CD4-positive, alpha-beta memory T cell (primary cell): ENCODE data around the gene ZNF407. TPM values are rescaled to one million over a fixed set of nuclear protein-coding genes. Genes with fewer than 3 reads are reported as not detected.

Experiments
- CTCF ChIA-PET: fragments of 350-600 bp; sonication (Branson Sonifier 250); formaldehyde crosslinking; loops from one replicate; lab custom pipeline; 2021; ENCODE audit warnings: inconsistent platforms; ENCODE audit not compliant: partially characterized antibody; lab: Charles Lee
- POLR2A ChIA-PET: fragments of 350-600 bp; sonication (Branson Sonifier 250); formaldehyde crosslinking; loops from one replicate; lab custom pipeline; 2021; ENCODE audit not compliant: partially characterized antibody; lab: Charles Lee
- DNase-seq, 5 donors: peaks; one replicate each; pipeline versions ENCODE4 v3.0.0 to v3.0.0-alpha.2; 2020 to 2022; ENCODE audit warnings: mixed read lengths in 1 of 5
- H3K27ac ChIP-seq: one replicate; pipeline ENCODE4 v1.7.0; 2013; ENCODE audit warnings: low read depth, low read length
- H3K27me3 ChIP-seq: 2 replicates; pipeline ENCODE4 v1.7.0; 2013; ENCODE audit warnings: mild to moderate bottlenecking, low read length, moderate library complexity; ENCODE audit not compliant: insufficient read depth
- H3K36me3 ChIP-seq: 2 replicates; pipeline ENCODE4 v1.7.0; 2013; ENCODE audit warnings: mild to moderate bottlenecking, low read length, moderate library complexity; ENCODE audit not compliant: insufficient read depth
- H3K4me1 ChIP-seq: 2 replicates; pipeline ENCODE4 v1.7.0; 2013; ENCODE audit warnings: mild to moderate bottlenecking, low read length, moderate library complexity; ENCODE audit not compliant: insufficient read depth
- H3K4me3 ChIP-seq, 2 donors: one replicate each; pipeline ENCODE4 v1.7.0; 2013; ENCODE audit warnings: low read length in 2 of 2, mild to moderate bottlenecking in 1 of 2
- H3K9me3 ChIP-seq, 2 donors: one replicate each; pipeline ENCODE4 v1.7.0; 2013; ENCODE audit warnings: low read length in 2 of 2, control low read depth in 1 of 2; ENCODE audit not compliant: control insufficient read depth in 1 of 2
- H3K27ac Mint-ChIP-seq, 7 donors: one replicate each; pipeline ENCODE4 v1.8.0; 2020 to 2021; ENCODE audit warnings: mixed read lengths in 7 of 7, mild to moderate bottlenecking in 6 of 7, inconsistent platforms in 3 of 7, moderate library complexity in 3 of 7
- H3K27me3 Mint-ChIP-seq, 2 donors: one replicate each; pipeline ENCODE4 v1.8.0; 2020 to 2021; ENCODE audit warnings: mixed read lengths in 2 of 2
- H3K36me3 Mint-ChIP-seq, 2 donors: one replicate each; pipeline ENCODE4 v1.8.0; 2020 to 2021; ENCODE audit warnings: mixed read lengths in 2 of 2, inconsistent platforms in 1 of 2, mild to moderate bottlenecking in 1 of 2
- H3K4me1 Mint-ChIP-seq, 4 donors: one replicate each; pipeline ENCODE4 v1.8.0; 2020 to 2021; ENCODE audit warnings: mixed read lengths in 4 of 4, mild to moderate bottlenecking in 1 of 4
- H3K4me3 Mint-ChIP-seq, 8 donors: one replicate each; pipeline ENCODE4 v1.8.0; 2020 to 2021; ENCODE audit warnings: mixed read lengths in 8 of 8, mild to moderate bottlenecking in 7 of 8, moderate library complexity in 6 of 8, inconsistent platforms in 3 of 8
- H3K9me3 Mint-ChIP-seq, 8 donors: one replicate each; pipeline ENCODE4 v1.8.0; 2020 to 2021; ENCODE audit warnings: mixed read lengths in 8 of 8, mild to moderate bottlenecking in 5 of 8, inconsistent platforms in 3 of 8, moderate library complexity in 1 of 8
- intact Hi-C: fragments of 100-400 bp; cut with micrococcal nuclease; formaldehyde crosslinking; loops from one replicate; pipeline ENCODE4 v1.15.1; 2023
- polyA plus RNA-seq, 2 donors: library from polyadenylated mRNA; unstranded; fragments of 300-500 nt; fragmentation: Illumina TruSeq; gene quantifications; one replicate each; pipeline ENCODE4 v1.2.3, GENCODE V29; 2021
- total RNA-seq, 2 experiments: library from RNA; stranded (reverse); gene quantifications; one replicate each; pipeline ENCODE4 v1.2.3, GENCODE V29; 2021

Gene ZNF407
- total and polyA plus RNA-seq, 4 experiments from 2014 or later, result 1.8 to 26.9 (median 15.3) TPM

- Mint-ChIP-seq H3K36me3 (peaks cover 1 to 9% of the 10 kb centered on the region in 2 donors), H3K4me3 (peak overlapping the region; percentile 76 to 88 (median 82)), H3K27ac (peak overlapping the region; percentile 58 to 93 (median 85)), H3K9me3 (peaks cover 0 to 3% (median 0%) of the 10 kb centered on the region in 8 donors), H3K4me1 (peaks cover 34 to 59% (median 43%) of the 10 kb centered on the region in 4 donors), H3K27me3 (no peaks in the 10 kb centered on the region)
- Histone ChIP-seq H3K27ac (peak overlapping the region; percentile 45), H3K9me3 (no peaks in the 10 kb centered on the region), H3K27me3 (no peaks in the 10 kb centered on the region), H3K4me1 (peaks cover 41% of the 10 kb centered on the region), H3K4me3 (peak overlapping the region; percentile 2 to 42), H3K36me3 (no peaks in the 10 kb centered on the region)
- intact Hi-C loops, result loop anchor here (2.0 to 5.0 kb wide), 3 partner anchors 44 to 213 kb away; partner anchors contain the start of gene PTGR3
- peak; percentile 26 to 37 (median 36) for DNase-seq
- CTCF ChIA-PET, result interaction anchor here (1.1 to 1.9 kb wide), 3 partner anchors 22 to 98 kb away, joined by 3 to 5 read pairs (median 4); no protein-coding TSS in a partner anchor
- POLR2A ChIA-PET, result interaction anchor here (1.1 to 1.9 kb wide), 3 partner anchors 10 to 76 kb away, joined by 3 to 11 read pairs (median 7); no protein-coding TSS in a partner anchor
Measured at GRCh38 chr18:74994502-74995418, 397.1 kb downstream of the ZNF407 start.

GRCh38 chr18:74995419-74995736, 397.7 kb downstream of the ZNF407 start:
- no peak for DNase-seq
- H3K9me3 Mint-ChIP-seq, result peaks cover 0 to 3% (median 0%) of the 10 kb centered on the region in 8 donors
- Histone ChIP-seq H3K9me3 (no peaks in the 10 kb centered on the region), H3K27me3 (no peaks in the 10 kb centered on the region), H3K36me3 (no peaks in the 10 kb centered on the region), H3K27ac (peak overlapping the region; percentile 45), H3K4me3 (peak overlapping the region in 1 of 2 donors; percentile 42), H3K4me1 (peaks cover 35% of the 10 kb centered on the region)
- H3K27me3 Mint-ChIP-seq, result no peaks in the 10 kb centered on the region
- H3K4me1 Mint-ChIP-seq, result peaks cover 30 to 55% (median 38%) of the 10 kb centered on the region in 4 donors
- H3K4me3 Mint-ChIP-seq, result peak overlapping the region; percentile 21 to 88 (median 82)
- CTCF ChIA-PET, result interaction anchor here (1.9 kb wide), 1 partner anchor 75 kb away, joined by 5 read pairs; no protein-coding TSS in a partner anchor
- H3K27ac Mint-ChIP-seq, result peak overlapping the region; percentile 58 to 93 (median 85)
- intact Hi-C loops, result loop anchor here (2.0 kb wide), 2 partner anchors 45 to 75 kb away; no protein-coding TSS in a partner anchor
- peaks cover 1 to 13% of the 10 kb centered on the region in 2 donors for H3K36me3 Mint-ChIP-seq
- POLR2A ChIA-PET, result interaction anchor here (1.1 to 1.9 kb wide), 4 partner anchors 10 to 76 kb away, joined by 3 to 11 read pairs (median 5); no protein-coding TSS in a partner anchor

GRCh38 chr18:74996055-74996454, 398.4 kb downstream of the ZNF407 start:
- Histone ChIP-seq H3K36me3 (no peaks in the 10 kb centered on the region), H3K9me3 (no peaks in the 10 kb centered on the region), H3K27me3 (no peaks in the 10 kb centered on the region), H3K4me1 (peaks cover 29% of the 10 kb centered on the region), H3K27ac (no peak overlapping the region), H3K4me3 (no peak overlapping the region)
- POLR2A ChIA-PET, result interaction anchor here (1.1 to 1.4 kb wide), 3 partner anchors 18 to 214 kb away, joined by 3 to 7 read pairs (median 4); partner anchors contain the start of gene TSHZ1
- CTCF ChIA-PET, result interaction anchor here (1.1 to 1.9 kb wide), 2 partner anchors 55 to 75 kb away, joined by 3 to 5 read pairs; no protein-coding TSS in a partner anchor
- DNase-seq, result no peak
- no peaks in the 10 kb centered on the region for H3K27me3 Mint-ChIP-seq
- peak overlapping the region in 3 of 7 donors; percentile 42 to 83 (median 81) for H3K27ac Mint-ChIP-seq
- peaks cover 1 to 13% of the 10 kb centered on the region in 2 donors for H3K36me3 Mint-ChIP-seq
- peaks cover 25 to 48% (median 33%) of the 10 kb centered on the region in 4 donors for H3K4me1 Mint-ChIP-seq
- peak overlapping the region in 2 of 8 donors; percentile 31 to 44 for H3K4me3 Mint-ChIP-seq
- H3K9me3 Mint-ChIP-seq, result peaks cover 0 to 3% (median 0%) of the 10 kb centered on the region in 8 donors
- intact Hi-C loops, result no loop called here

GRCh38 chr18:74996996-74997395, 399.3 kb downstream of the ZNF407 start:
- H3K27me3 Mint-ChIP-seq, result no peaks in the 10 kb centered on the region
- no peaks in the 10 kb centered on the region for H3K9me3 ChIP-seq
- no peaks in the 10 kb centered on the region for H3K27me3 ChIP-seq
- peaks cover 26% of the 10 kb centered on the region for H3K4me1 ChIP-seq
- peaks cover 0 to 3% (median 0%) of the 10 kb centered on the region in 8 donors for H3K9me3 Mint-ChIP-seq
- DNase-seq, result no peak
- intact Hi-C loops, result no loop called here
- no peak overlapping the region for H3K4me3 Mint-ChIP-seq
- H3K4me3 ChIP-seq, result no peak overlapping the region
- peaks cover 1 to 13% of the 10 kb centered on the region in 2 donors for H3K36me3 Mint-ChIP-seq
- peaks cover 21 to 41% (median 29%) of the 10 kb centered on the region in 4 donors for H3K4me1 Mint-ChIP-seq
- POLR2A ChIA-PET, result interaction anchor here (1.1 kb wide), 1 partner anchor 213 kb away, joined by 4 read pairs; the partner anchor contains the start of gene TSHZ1
- H3K36me3 ChIP-seq, result no peaks in the 10 kb centered on the region
- no peak overlapping the region for H3K27ac ChIP-seq
- CTCF ChIA-PET, result no interaction called here
- no peak overlapping the region for H3K27ac Mint-ChIP-seq

- POLR2A ChIA-PET, result no interaction called here
- no peak overlapping the region for H3K4me3 Mint-ChIP-seq
- Histone ChIP-seq H3K4me3 (no peak overlapping the region), H3K27ac (no peak overlapping the region), H3K36me3 (no peaks in the 10 kb centered on the region), H3K9me3 (no peaks in the 10 kb centered on the region), H3K27me3 (no peaks in the 10 kb centered on the region), H3K4me1 (no peaks in the 10 kb centered on the region)
- intact Hi-C loops, result no loop called here
- H3K4me1 Mint-ChIP-seq, result peaks cover 0 to 7% (median 0%) of the 10 kb centered on the region in 4 donors
- CTCF ChIA-PET, result no interaction called here
- no peaks in the 10 kb centered on the region for H3K27me3 Mint-ChIP-seq
- peaks cover 4 to 13% of the 10 kb centered on the region in 2 donors for H3K36me3 Mint-ChIP-seq
- peaks cover 0 to 3% (median 0%) of the 10 kb centered on the region in 8 donors for H3K9me3 Mint-ChIP-seq
- no peak for DNase-seq
- H3K27ac Mint-ChIP-seq, result no peak overlapping the region
Measured at GRCh38 chr18:75000920-75001319, 403.2 kb downstream of the ZNF407 start.

GRCh38 chr18:75003039-75003438, 405.4 kb downstream of the ZNF407 start:
- H3K4me1 ChIP-seq, result no peaks in the 10 kb centered on the region
- H3K27ac ChIP-seq, result no peak overlapping the region
- no peaks in the 10 kb centered on the region for H3K9me3 ChIP-seq
- Mint-ChIP-seq H3K4me3 (no peak overlapping the region), H3K4me1 (no peaks in the 10 kb centered on the region), H3K36me3 (peaks cover 4 to 11% of the 10 kb centered on the region in 2 donors), H3K27me3 (no peaks in the 10 kb centered on the region), H3K9me3 (peaks cover 0 to 3% (median 0%) of the 10 kb centered on the region in 8 donors), H3K27ac (no peak overlapping the region)
- no peaks in the 10 kb centered on the region for H3K27me3 ChIP-seq
- ChIA-PET POLR2A (no interaction called here), CTCF (interaction anchor here (0.7 kb wide), 1 partner anchor 12 kb away, joined by 3 read pairs; no protein-coding TSS in a partner anchor)
- DNase-seq, result no peak
- intact Hi-C loops, result no loop called here
- H3K4me3 ChIP-seq, result no peak overlapping the region
- H3K36me3 ChIP-seq, result no peaks in the 10 kb centered on the region
